H1 (cell line): ENCODE measurements around the gene DNAJB14. TPM values are rescaled to one million over a fixed set of nuclear protein-coding genes. Genes with fewer than 3 reads are reported as not detected.

Experiments
- CTCF ChIA-PET: fragments of 300-600 bp; sonication (Branson Sonifier 250); formaldehyde crosslinking; loops from one replicate; lab custom pipeline; 2021; ENCODE audit not compliant: partially characterized antibody; lab: Charles Lee
- POLR2A ChIA-PET: fragments of 300-600 bp; sonication (Branson Sonifier 250); formaldehyde crosslinking; loops from one replicate; lab custom pipeline; 2021; ENCODE audit warnings: inconsistent platforms; ENCODE audit not compliant: partially characterized antibody; lab: Charles Lee
- DNase-seq, 2 experiments: peaks; one replicate each; pipeline versions ENCODE4 v3.0.0 to v3.0.0-alpha.2; 2010 to 2022; ENCODE audit warnings: low spot score in 2 of 2, low read depth in 1 of 2, mixed read lengths in 1 of 2
- FAIRE-seq: peaks from 2 replicates; lab custom pipeline; 2011; peaks lifted over from hg19 to GRCh38; lab: Jason Lieb, UNC
- H2AFZ ChIP-seq: 2 replicates; pipeline ENCODE4 v1.8.1; 2012; ENCODE audit warnings: low read length, inconsistent platforms
- H2AK5ac ChIP-seq: 2 replicates; pipeline ENCODE4 v1.6.1; 2013; ENCODE audit warnings: low read depth, low read length
- H2BK120ac ChIP-seq: replicated peaks from 2 replicates; pipeline ENCODE3; 2013; ENCODE audit warnings: low read depth, low read length, inconsistent platforms
- H2BK12ac ChIP-seq: 2 replicates; pipeline ENCODE4 v1.6.1; 2013; ENCODE audit warnings: low read depth, low read length
- H2BK15ac ChIP-seq: 2 replicates; pipeline ENCODE4 v1.6.1; 2013; ENCODE audit warnings: low read length
- H2BK20ac ChIP-seq: 2 replicates; pipeline ENCODE4 v1.6.1; 2013; ENCODE audit warnings: low read length
- H2BK5ac ChIP-seq: 2 replicates; pipeline ENCODE4 v1.6.1; 2013; ENCODE audit warnings: low read depth, low read length
- H3K14ac ChIP-seq: 2 replicates; pipeline ENCODE4 v1.6.1; 2013; ENCODE audit warnings: inconsistent platforms; ENCODE audit not compliant: insufficient read length
- H3K18ac ChIP-seq: 2 replicates; pipeline ENCODE4 v1.6.1; 2013; ENCODE audit warnings: low read length; ENCODE audit errors: extremely low read depth
- H3K23ac ChIP-seq: 2 replicates; pipeline ENCODE4 v1.6.1; 2013; ENCODE audit warnings: inconsistent platforms; ENCODE audit not compliant: insufficient read length
- H3K23me2 ChIP-seq: 2 replicates; pipeline ENCODE4 v1.6.1; 2013; ENCODE audit warnings: low read depth, low read length
- H3K27ac ChIP-seq: 2 replicates; pipeline ENCODE4 v1.6.1; 2011; ENCODE audit warnings: low read depth, low read length, inconsistent platforms
- H3K27me3 ChIP-seq, 4 experiments: replicated peaks in 1 of 4; 1 replicate in 1 of 4; 2 replicates in 3 of 4; pipeline versions ENCODE4 v1.6.1 to v1.8.1; 2011 to 2013; ENCODE audit warnings: low read length in 3 of 4, mild to moderate bottlenecking in 3 of 4, inconsistent platforms in 2 of 4, mixed read lengths in 2 of 4, moderate library complexity in 1 of 4; ENCODE audit not compliant: control insufficient read depth in 3 of 4, insufficient read depth in 3 of 4; ENCODE audit errors: extremely low read depth in 1 of 4
- H3K36me3 ChIP-seq, 4 experiments: 2 replicates each; pipeline versions ENCODE4 v1.6.1 to v1.8.1; 2011 to 2013; ENCODE audit warnings: mild to moderate bottlenecking in 4 of 4, low read length in 3 of 4, moderate library complexity in 2 of 4, control low read depth in 1 of 4, inconsistent platforms in 1 of 4; ENCODE audit not compliant: insufficient read depth in 4 of 4, control insufficient read depth in 2 of 4
- H3K4ac ChIP-seq: replicated peaks from 2 replicates; pipeline ENCODE3; 2013; ENCODE audit warnings: low read length, low read depth, mixed read lengths, inconsistent platforms; ENCODE audit not compliant: insufficient read length
- H3K4me1 ChIP-seq, 4 experiments: replicated peaks in 1 of 4; 1 replicate in 1 of 4; 2 replicates in 3 of 4; pipeline versions ENCODE4 v1.6.1 to v1.8.1; 2011 to 2013; ENCODE audit warnings: low read length in 3 of 4, inconsistent platforms in 2 of 4, mixed read lengths in 1 of 4; ENCODE audit not compliant: insufficient read depth in 4 of 4, control insufficient read depth in 3 of 4
- H3K4me2 ChIP-seq, 2 experiments: 2 replicates each; pipeline versions ENCODE4 v1.6.1 to v1.8.1; 2011 to 2013; ENCODE audit warnings: low read depth in 2 of 2, low read length in 2 of 2, control low read depth in 1 of 2, inconsistent platforms in 1 of 2, mild to moderate bottlenecking in 1 of 2; ENCODE audit not compliant: insufficient read depth in 1 of 2
- H3K4me3 ChIP-seq, 4 experiments: fragments of 200-600, 300-600 bp in 1 of 4; sonication (generic), shearing (Covaris generic), sonication (Bioruptor Twin) in 1 of 4; 2 replicates each; pipeline versions ENCODE4 v1.5.1 to v1.8.1; 2011 to 2016; ENCODE audit warnings: low read length in 4 of 4, low read depth in 3 of 4, control low read depth in 2 of 4, inconsistent platforms in 2 of 4, mild to moderate bottlenecking in 2 of 4, mixed read lengths in 1 of 4, moderate library complexity in 1 of 4; ENCODE audit not compliant: insufficient read depth in 2 of 4; ENCODE audit errors: extremely low read depth in 1 of 4
- H3K56ac ChIP-seq: replicated peaks from 2 replicates; pipeline ENCODE3; 2013; ENCODE audit warnings: low read depth, mild to moderate bottlenecking, mixed read lengths, low read length, inconsistent platforms; ENCODE audit not compliant: insufficient read length
- H3K79me1 ChIP-seq: 2 replicates; pipeline ENCODE4 v1.6.1; 2013; ENCODE audit warnings: low read depth, low read length, control low read depth
- H3K79me2 ChIP-seq, 2 experiments: 2 replicates each; pipeline versions ENCODE4 v1.6.1 to v1.8.1; 2012 to 2013; ENCODE audit warnings: low read length in 2 of 2, mild to moderate bottlenecking in 2 of 2, inconsistent platforms in 1 of 2; ENCODE audit not compliant: insufficient read depth in 2 of 2, control insufficient read depth in 1 of 2
- H3K9ac ChIP-seq, 4 experiments: replicated peaks in 1 of 4; 1 replicate in 1 of 4; 2 replicates in 3 of 4; pipeline versions ENCODE4 v1.6.1 to v1.8.1; 2011 to 2013; ENCODE audit warnings: low read depth in 3 of 4, low read length in 3 of 4, control low read depth in 2 of 4, mild to moderate bottlenecking in 2 of 4, moderate library complexity in 2 of 4, inconsistent platforms in 1 of 4; ENCODE audit errors: extremely low read depth in 1 of 4
- H3K9me3 ChIP-seq, 2 experiments: 2 replicates each; pipeline versions ENCODE4 v1.6.1 to v1.8.1; 2012 to 2013; ENCODE audit warnings: mild to moderate bottlenecking in 2 of 2, moderate library complexity in 2 of 2, control low read depth in 1 of 2, inconsistent platforms in 1 of 2, low read depth in 1 of 2, low read length in 1 of 2, mixed read lengths in 1 of 2; ENCODE audit not compliant: insufficient read depth in 2 of 2
- H4K20me1 ChIP-seq, 2 experiments: replicated peaks in 1 of 2; 2 replicates each; pipeline versions ENCODE3 to v1.8.1; 2011 to 2013; ENCODE audit warnings: inconsistent platforms in 2 of 2, low read length in 2 of 2, mild to moderate bottlenecking in 1 of 2; ENCODE audit not compliant: insufficient read depth in 2 of 2, control insufficient read depth in 1 of 2
- H4K5ac ChIP-seq: 2 replicates; pipeline ENCODE4 v1.6.1; 2013; ENCODE audit warnings: low read length, low read depth, mixed read lengths, inconsistent platforms; ENCODE audit not compliant: insufficient read length
- H4K8ac ChIP-seq: 2 replicates; pipeline ENCODE4 v1.8.0; 2013; ENCODE audit warnings: mild to moderate bottlenecking, moderate library complexity, low read length, inconsistent platforms; ENCODE audit not compliant: insufficient read depth; ENCODE audit errors: extremely low read depth
- H4K91ac ChIP-seq: replicated peaks from 2 replicates; pipeline ENCODE3; 2013; ENCODE audit warnings: low read length, mixed read lengths, inconsistent platforms; ENCODE audit not compliant: insufficient read length
- ATF3 ChIP-seq: IDR thresholded peaks from 2 replicates; pipeline ENCODE4 v1.6.1; 2011; ENCODE audit warnings: low read depth, mild to moderate bottlenecking, low read length; ENCODE audit not compliant: insufficient read depth
- BCL11A ChIP-seq, 2 experiments: IDR thresholded peaks; one replicate each; pipeline ENCODE4 v1.6.1; 2011; ENCODE audit warnings: low read depth in 2 of 2, low read length in 2 of 2, mild to moderate bottlenecking in 2 of 2
- CEBPB ChIP-seq: IDR thresholded peaks from 2 replicates; pipeline ENCODE4 v1.6.1; 2012; ENCODE audit warnings: low read depth, low read length
- HDAC2 ChIP-seq, 2 experiments: fragments of 300-600 bp in 1 of 2; sonication (generic) in 1 of 2; IDR thresholded peaks; 2 replicates each; pipeline ENCODE4 v1.6.1; 2011 to 2012; ENCODE audit warnings: low read depth in 2 of 2, low read length in 2 of 2, mild to moderate bottlenecking in 2 of 2, moderate library complexity in 2 of 2, borderline replicate concordance in 1 of 2, inconsistent platforms in 1 of 2
- HDAC6 ChIP-seq: IDR thresholded peaks from one replicate; pipeline ENCODE4 v1.7.1; 2012; ENCODE audit warnings: low read depth, mild to moderate bottlenecking, inconsistent platforms, low read length, moderate library complexity
- KDM1A ChIP-seq: fragments of 200-600, 300-600 bp; sonication (generic); IDR thresholded peaks from 2 replicates; pipeline ENCODE4 v1.7.1; 2016; ENCODE audit warnings: mild to moderate bottlenecking, low read length, borderline replicate concordance
- MAFK ChIP-seq: IDR thresholded peaks from 2 replicates; pipeline ENCODE4 v1.6.1; 2012; ENCODE audit warnings: low read depth, mild to moderate bottlenecking, improper control_type of control experiment, low read length
- POLR2A ChIP-seq, 2 experiments: IDR thresholded peaks; 1 replicate in 1 of 2; 2 replicates in 1 of 2; pipeline ENCODE4 v1.6.1; 2011; ENCODE audit warnings: low read depth in 2 of 2, low read length in 2 of 2, mild to moderate bottlenecking in 2 of 2; ENCODE audit errors: control extremely low read depth in 1 of 2
- POU5F1 ChIP-seq: IDR thresholded peaks from 2 replicates; pipeline ENCODE4 v1.6.1; 2011; ENCODE audit warnings: low read depth, mild to moderate bottlenecking, low read length, moderate library complexity
- RXRA ChIP-seq: IDR thresholded peaks from 2 replicates; pipeline ENCODE4 v1.6.1; 2011; ENCODE audit warnings: low read depth, mild to moderate bottlenecking, low read length, moderate library complexity; ENCODE audit not compliant: insufficient read depth
- SIN3A ChIP-seq, 2 experiments: IDR thresholded peaks in 1 of 2; conservative IDR thresholded peaks in 1 of 2; 2 replicates each; pipeline ENCODE4 v1.6.1; 2011 to 2012; ENCODE audit warnings: low read length in 2 of 2, improper control_type of control experiment in 1 of 2, low read depth in 1 of 2, mild to moderate bottlenecking in 1 of 2
- SUZ12 ChIP-seq: fragments of 200-600 bp; sonication (generic); IDR thresholded peaks from 2 replicates; pipeline ENCODE4 v1.6.1; 2012; ENCODE audit warnings: mild to moderate bottlenecking, inconsistent platforms, low read length, moderate library complexity, mixed read lengths
- ZNF274 ChIP-seq: IDR thresholded peaks from 2 replicates; pipeline ENCODE4 v1.7.0; 2012; ENCODE audit warnings: low read length, borderline replicate concordance; ENCODE audit errors: extremely low read depth
- WGBS, 2 experiments: shearing (Covaris generic) in 1 of 2; methylation state at CpG; one replicate each; pipeline versions ENCODE4 v1.1.6 to v1.1.7; 2013 to 2015; ENCODE audit warnings: low lambda C conversion rate in 2 of 2, mixed read lengths in 2 of 2, inconsistent platforms in 1 of 2, low coverage in 1 of 2, missing lambda C conversion rate in 1 of 2; ENCODE audit not compliant: insufficient replicate concordance in 2 of 2, insufficient coverage in 1 of 2, insufficient read length in 1 of 2; ENCODE audit errors: extremely low coverage in 1 of 2, missing lambda C conversion rate in 1 of 2; 5-methylcytosine and 5-hydroxymethylcytosine counted together
- polyA plus RNA-seq, 7 experiments: library from polyadenylated mRNA; depleted of rRNA in 3 of 7; stranded (reverse) in 5 of 7; unstranded in 2 of 7; fragments of >200 nt in 5 of 7; fragments of 200-250 nt in 2 of 7; gene quantifications; 1 replicate in 5 of 7; 2 replicates in 1 of 7; 4 replicates in 1 of 7; pipeline versions ENCODE4 v1.2.1 to v1.2.3, GENCODE V29; 2011 to 2013; ENCODE audit warnings: missing spikeins in 2 of 7, mixed read lengths in 2 of 7
- total RNA-seq: library from RNA; stranded (reverse); fragmentation: NEBNext Ultra II Directional; extraction: Animal tissue kit (Norgen Biotek cat#: 25700); gene quantifications from 2 replicates; pipeline ENCODE4 v1.2.1, GENCODE V29; 2021

The DNAJB14 gene
- total and polyA plus RNA-seq, 2 of the 8 experiments (the other 6 are each of a cell fraction or from before 2014, with no cell fraction given) = 3.4 to 35.4 TPM

GRCh38 chr4:99965674-99966350 lies 19.4 kb upstream of the DNAJB14 start:
- 92% methylated on average over 5 of the region's 5 CpGs; no CpG with 5 or more reads in 1 of the 2 experiments for WGBS, 2 experiments
- Histone ChIP-seq H2BK12ac (no peak overlapping the region), H3K4me2 (no peak overlapping the region), H3K79me1 (no peaks in the 10 kb centered on the region), H2BK20ac (no peak overlapping the region), H2BK5ac (no peak overlapping the region), H3K4ac (no peak overlapping the region), H3K36me3 (no peaks in the 10 kb centered on the region), H4K20me1 (no peaks in the 10 kb centered on the region), H2AFZ (no peak overlapping the region), H4K5ac (no peak overlapping the region), H2BK120ac (no peak overlapping the region), H3K18ac (no peak overlapping the region), H3K23ac (no peak overlapping the region), H3K27me3 (no peaks in the 10 kb centered on the region), H4K91ac (no peak overlapping the region), H3K4me3 (no peak overlapping the region), H4K8ac (no peak overlapping the region), H3K9me3 (no peaks in the 10 kb centered on the region), H3K9ac (no peak overlapping the region), H3K4me1 (no peaks in the 10 kb centered on the region), H3K27ac (no peak overlapping the region), H3K14ac (no peak overlapping the region), H3K23me2 (no peaks in the 10 kb centered on the region), H2AK5ac (no peak overlapping the region), H2BK15ac (no peak overlapping the region), H3K79me2 (no peaks in the 10 kb centered on the region), H3K56ac (no peak overlapping the region)
- ChIA-PET CTCF (no interaction called here), POLR2A (interaction anchor here (1.4 kb wide), 1 partner anchor 15 kb away, joined by 5 read pairs; no protein-coding TSS in a partner anchor)
- DNase-seq (no peak), FAIRE-seq (no peak)
- TF ChIP-seq SUZ12 = no peak
- TF ChIP-seq CEBPB = no peak
- TF ChIP-seq MAFK = no peak
- TF ChIP-seq SIN3A (conservative IDR thresholded peaks at IDR 0.05 in 1 of 2, IDR thresholded peaks at IDR 0.05 in 1 of 2; ENCODE audit: low read depth in 1 of 2, low read length in 2 of 2) = no peak
- TF ChIP-seq KDM1A = no peak
- TF ChIP-seq HDAC6 = no peak
- no peak for TF ChIP-seq ATF3
- TF ChIP-seq BCL11A (IDR thresholded peaks at IDR 0.05; ENCODE audit: low read depth in 2 of 2, low read length in 2 of 2) = no peak
- no peak for TF ChIP-seq POU5F1
- no peak for TF ChIP-seq ZNF274
- TF ChIP-seq RXRA = no peak
- no peak for TF ChIP-seq POLR2A (IDR thresholded peaks at IDR 0.05; ENCODE audit: control extremely low read depth in 1 of 2, low read depth in 2 of 2, low read length in 2 of 2)
- no peak for TF ChIP-seq HDAC2 (IDR thresholded peaks at IDR 0.05; ENCODE audit: borderline replicate concordance in 1 of 2, low read depth in 2 of 2, low read length in 2 of 2)
